DMS79 (cell line): ENCODE measurements around the gene RPL37A.

Source experiments
- DNase-seq: peaks from one replicate; lab custom pipeline; 2025; lab: John Stamatoyannopoulos, UW

The RPL37A gene

GRCh38 chr2:216490061-216490460, 8.6 kb upstream of the RPL37A start:
- no peak for DNase-seq

- DNase-seq: peak; percentile 90
Observed at GRCh38 chr2:216491793-216492596, 6.6 kb upstream of the RPL37A start.

GRCh38 chr2:216492597-216493333, 5.9 kb upstream of the RPL37A start:
- peak; percentile 33 for DNase-seq

GRCh38 chr2:216493334-216493685, 5.3 kb upstream of the RPL37A start:
- peak; percentile 30 for DNase-seq

GRCh38 chr2:216495656-216496055, 3.0 kb upstream of the RPL37A start:
- DNase-seq: no peak

- DNase-seq: no peak
Observed at GRCh38 chr2:216497382-216498069, 1.1 kb upstream of the RPL37A start.

GRCh38 chr2:216498070-216498378, 620 bp upstream of the RPL37A start:
- no peak for DNase-seq

GRCh38 chr2:216499641-216500218, 1.1 kb downstream of the RPL37A start:
- DNase-seq: no peak

GRCh38 chr2:216500572-216500971, 1.9 kb downstream of the RPL37A start:
- DNase-seq: no peak

GRCh38 chr2:216501854-216502253, 3.2 kb downstream of the RPL37A start:
- no peak for DNase-seq

GRCh38 chr2:216502381-216503158, 3.9 kb downstream of the RPL37A start:
- no peak for DNase-seq

GRCh38 chr2:216503159-216503629, 4.5 kb downstream of the RPL37A start:
- no peak for DNase-seq

GRCh38 chr2:216503697-216504375, 5.2 kb downstream of the RPL37A start:
- DNase-seq: no peak

GRCh38 chr2:216504376-216504762, 5.7 kb downstream of the RPL37A start:
- no peak for DNase-seq

- DNase-seq: no peak
Observed at GRCh38 chr2:216505133-216506106, 6.8 kb downstream of the RPL37A start.

- DNase-seq: no peak
Observed at GRCh38 chr2:216507220-216508160, 8.8 kb downstream of the RPL37A start.

- no peak for DNase-seq
Observed at GRCh38 chr2:216508229-216508628, 9.6 kb downstream of the RPL37A start.

GRCh38 chr2:216516730-216517350, 18.2 kb downstream of the RPL37A start:
- DNase-seq: peak; percentile 24
